ENCODE measurements around the gene SCN10A.

GRCh38 chr3:38757721-38758120, 58.3 kb downstream of the SCN10A start:
- TF ChIP-seq, protein P1, sequence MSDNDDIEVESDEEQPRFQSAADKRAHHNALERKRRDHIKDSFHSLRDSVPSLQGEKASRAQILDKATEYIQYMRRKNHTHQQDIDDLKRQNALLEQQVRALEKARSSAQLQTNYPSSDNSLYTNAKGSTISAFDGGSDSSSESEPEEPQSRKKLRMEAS (IDR thresholded peaks at IDR 0.05; ENCODE audit: low read depth, low read length), result no peak
- TF ChIP-seq CTCF (IDR thresholded peaks at IDR 0.05; ENCODE audit: low read depth, low read length) (no peak), POLR2A (IDR thresholded peaks at IDR 0.05; ENCODE audit: extremely low read depth, insufficient read length) (no peak), MYC (IDR thresholded peaks at IDR 0.05; ENCODE audit: low read depth, low read length) (no peak)
